ENCODE results near the gene PLA2G4A. TPM values are rescaled to one million over a fixed set of nuclear protein-coding genes. Genes with fewer than 3 reads are reported as not detected.
A peak's percentile ranks its signal among the peaks of the same experiment; 100 is the strongest.

PLA2G4A gene
- total RNA-seq, 4 donors from 2014 or later: 2.0 to 8.3 (median 6.1) TPM

DNA sequence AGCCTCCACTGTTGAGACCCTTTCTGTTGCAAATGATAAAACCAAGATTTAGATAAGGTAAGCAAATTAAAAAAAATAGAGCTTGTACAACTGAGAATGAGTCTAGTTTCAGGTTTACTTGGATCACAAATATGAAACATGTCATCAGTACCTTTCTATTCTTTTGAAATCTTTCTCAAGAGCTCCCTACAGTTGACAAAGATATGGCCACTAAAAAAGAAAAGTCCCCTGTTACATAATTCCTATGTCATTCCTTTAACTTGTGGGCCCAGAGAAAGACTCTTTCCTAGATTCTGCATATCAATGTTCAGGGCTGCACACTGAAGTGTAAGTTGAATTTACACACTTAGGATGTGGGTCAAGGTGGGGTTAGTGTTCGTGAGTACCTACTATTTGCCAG is 168.1 kb downstream of the PLA2G4A start:
- intact Hi-C loops (cut with DNase I; ENCODE audit: low total_unique reads): no loop called here
- 33 to 52% methylated on average over 1 of the region's 1 CpG for WGBS, 2 donors (ENCODE audit: low coverage in 1 of 2)
- H3K9me3 ChIP-seq: no peaks in the 10 kb centered on the region
- no peak overlapping the region for H3K4me3 ChIP-seq
- H3K36me3 ChIP-seq: no peaks in the 10 kb centered on the region
- no peak for DNase-seq
- H3K4me1 ChIP-seq: no peaks in the 10 kb centered on the region
- TF ChIP-seq, protein P1, sequence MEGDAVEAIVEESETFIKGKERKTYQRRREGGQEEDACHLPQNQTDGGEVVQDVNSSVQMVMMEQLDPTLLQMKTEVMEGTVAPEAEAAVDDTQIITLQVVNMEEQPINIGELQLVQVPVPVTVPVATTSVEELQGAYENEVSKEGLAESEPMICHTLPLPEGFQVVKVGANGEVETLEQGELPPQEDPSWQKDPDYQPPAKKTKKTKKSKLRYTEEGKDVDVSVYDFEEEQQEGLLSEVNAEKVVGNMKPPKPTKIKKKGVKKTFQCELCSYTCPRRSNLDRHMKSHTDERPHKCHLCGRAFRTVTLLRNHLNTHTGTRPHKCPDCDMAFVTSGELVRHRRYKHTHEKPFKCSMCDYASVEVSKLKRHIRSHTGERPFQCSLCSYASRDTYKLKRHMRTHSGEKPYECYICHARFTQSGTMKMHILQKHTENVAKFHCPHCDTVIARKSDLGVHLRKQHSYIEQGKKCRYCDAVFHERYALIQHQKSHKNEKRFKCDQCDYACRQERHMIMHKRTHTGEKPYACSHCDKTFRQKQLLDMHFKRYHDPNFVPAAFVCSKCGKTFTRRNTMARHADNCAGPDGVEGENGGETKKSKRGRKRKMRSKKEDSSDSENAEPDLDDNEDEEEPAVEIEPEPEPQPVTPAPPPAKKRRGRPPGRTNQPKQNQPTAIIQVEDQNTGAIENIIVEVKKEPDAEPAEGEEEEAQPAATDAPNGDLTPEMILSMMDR (IDR thresholded peaks at IDR 0.05): no peak
- TF ChIP-seq EP300 (IDR thresholded peaks at IDR 0.05; ENCODE audit: low read depth) (no peak), POLR2A (IDR thresholded peaks at IDR 0.05) (no peak), POLR2AphosphoS5 (IDR thresholded peaks at IDR 0.05) (no peak)
- no peak overlapping the region for H3K27ac ChIP-seq
- in situ Hi-C loops (cut with MboI; ENCODE audit: low pct_ligation_motif_present in 1 of 4, low pct_unique_long_range_greater_than_20kb in 1 of 4, low sequenced_read_pairs in 3 of 4): loop anchor here in 2 of 4 donors (25.0 kb wide), 2 partner anchors 285 to 385 kb away; no protein-coding TSS in a partner anchor
- H3K27me3 ChIP-seq: no peaks in the 10 kb centered on the region

GRCh38 chr1:186997877-186998276 is 169.1 kb downstream of the PLA2G4A start:
- Histone ChIP-seq H3K36me3 (no peaks in the 10 kb centered on the region), H3K4me3 (no peak overlapping the region), H3K4me1 (no peaks in the 10 kb centered on the region), H3K27me3 (no peaks in the 10 kb centered on the region), H3K27ac (no peak overlapping the region), H3K9me3 (no peaks in the 10 kb centered on the region)
- intact Hi-C loops (cut with DNase I; ENCODE audit: low total_unique reads) (no loop called here), in situ Hi-C loops (cut with MboI; ENCODE audit: low pct_ligation_motif_present in 1 of 4, low pct_unique_long_range_greater_than_20kb in 1 of 4, low sequenced_read_pairs in 3 of 4) (loop anchor here in 2 of 4 donors (25.0 kb wide), 2 partner anchors 286 to 386 kb away; no protein-coding TSS in a partner anchor)
- TF ChIP-seq, protein P1 (IDR thresholded peaks at IDR 0.05): no peak
- no peak for TF ChIP-seq EP300 (IDR thresholded peaks at IDR 0.05; ENCODE audit: low read depth)
- no peak for TF ChIP-seq POLR2A (IDR thresholded peaks at IDR 0.05)
- TF ChIP-seq POLR2AphosphoS5 (IDR thresholded peaks at IDR 0.05): no peak
- DNase-seq: no peak
- 25 to 32% methylated on average over 1 of the region's 1 CpG for WGBS, 2 donors (ENCODE audit: low coverage in 1 of 2)

DNA sequence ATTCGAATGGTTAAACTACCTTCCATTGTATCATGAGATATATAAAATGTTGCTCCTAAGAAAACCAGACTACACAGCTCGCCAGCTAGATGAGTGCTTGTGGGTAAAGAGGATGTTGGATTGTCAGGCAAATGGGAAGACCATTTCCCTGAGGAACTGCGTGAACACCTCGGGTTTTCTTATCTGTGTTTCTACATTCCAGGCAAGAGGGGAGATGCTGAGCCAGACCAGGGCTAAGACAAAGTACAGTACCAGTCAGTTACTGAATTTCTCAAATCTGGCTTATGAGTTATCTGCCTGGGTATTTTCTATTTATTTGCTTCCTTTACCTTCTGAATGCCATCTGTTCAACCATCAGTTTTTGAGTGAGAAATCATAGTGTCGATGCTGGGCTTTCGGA is 170.8 kb downstream of the PLA2G4A start:
- in situ Hi-C loops (cut with MboI; ENCODE audit: low pct_ligation_motif_present in 1 of 4, low pct_unique_long_range_greater_than_20kb in 1 of 4, low sequenced_read_pairs in 3 of 4) (loop anchor here in 2 of 4 donors (25.0 kb wide), 2 partner anchors 287 to 387 kb away; no protein-coding TSS in a partner anchor), intact Hi-C loops (cut with DNase I; ENCODE audit: low total_unique reads) (no loop called here)
- TF ChIP-seq EP300 (IDR thresholded peaks at IDR 0.05; ENCODE audit: low read depth): no peak
- no peak for TF ChIP-seq POLR2A (IDR thresholded peaks at IDR 0.05)
- TF ChIP-seq, protein P1 (IDR thresholded peaks at IDR 0.05): no peak
- no peak for TF ChIP-seq POLR2AphosphoS5 (IDR thresholded peaks at IDR 0.05)
- Histone ChIP-seq H3K27ac (no peak overlapping the region), H3K27me3 (no peaks in the 10 kb centered on the region), H3K4me3 (no peak overlapping the region), H3K9me3 (no peaks in the 10 kb centered on the region), H3K4me1 (no peaks in the 10 kb centered on the region), H3K36me3 (no peaks in the 10 kb centered on the region)
- 76 to 79% methylated on average over 5 to 6 of the region's 6 CpGs for WGBS, 2 donors (ENCODE audit: low coverage in 1 of 2)
- DNase-seq: no peak

GRCh38 chr1:187001198-187001889 is 172.6 kb downstream of the PLA2G4A start:
- Histone ChIP-seq H3K4me1 (no peaks in the 10 kb centered on the region), H3K36me3 (no peaks in the 10 kb centered on the region), H3K9me3 (no peaks in the 10 kb centered on the region), H3K4me3 (no peak overlapping the region), H3K27ac (no peak overlapping the region), H3K27me3 (no peaks in the 10 kb centered on the region)
- in situ Hi-C loops (cut with MboI; ENCODE audit: low pct_ligation_motif_present in 1 of 4, low pct_unique_long_range_greater_than_20kb in 1 of 4, low sequenced_read_pairs in 3 of 4) (no loop called here), intact Hi-C loops (cut with DNase I; ENCODE audit: low total_unique reads) (no loop called here)
- peak in 1 of 3 donors; percentile 41 for TF ChIP-seq POLR2AphosphoS5 (IDR thresholded peaks at IDR 0.05)
- TF ChIP-seq POLR2A (IDR thresholded peaks at IDR 0.05): no peak
- TF ChIP-seq EP300 (IDR thresholded peaks at IDR 0.05; ENCODE audit: low read depth): no peak
- no peak for DNase-seq
- 44 to 61% methylated on average over 4 of the region's 4 CpGs for whole genome bisulfite sequencing, 2 donors (ENCODE audit: low coverage in 1 of 2)

Measured in transverse colon (tissue), 4 donors.